Airway epithelial cell (primary cell): ENCODE results near the gene TAS2R7. TPM values are rescaled to one million over a fixed set of nuclear protein-coding genes. Genes with fewer than 3 reads are reported as not detected.

Source experiments
- total RNA-seq: library from RNA; depleted of rRNA; stranded (reverse); fragments of >200 nt; gene quantifications from 2 replicates; pipeline ENCODE4 v1.2.3, GENCODE V29; 2015

The TAS2R7 gene, protein sequence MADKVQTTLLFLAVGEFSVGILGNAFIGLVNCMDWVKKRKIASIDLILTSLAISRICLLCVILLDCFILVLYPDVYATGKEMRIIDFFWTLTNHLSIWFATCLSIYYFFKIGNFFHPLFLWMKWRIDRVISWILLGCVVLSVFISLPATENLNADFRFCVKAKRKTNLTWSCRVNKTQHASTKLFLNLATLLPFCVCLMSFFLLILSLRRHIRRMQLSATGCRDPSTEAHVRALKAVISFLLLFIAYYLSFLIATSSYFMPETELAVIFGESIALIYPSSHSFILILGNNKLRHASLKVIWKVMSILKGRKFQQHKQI
- total RNA-seq, result not detected in 2 replicates

GRCh38 chr12:10802587-10802986, at the start of gene TAS2R7:
Gene TAS2R7 (minus strand): TSS chr12:10802627. CDS start chr12:10802570, 57 bp downstream.

GRCh38 chr12:10849425-10849878, 47.0 kb upstream of the TAS2R7 start, which contains the start of gene PRR4:
Gene PRR4 (minus strand): TSS chr12:10849475. CDS start chr12:10849437, 38 bp downstream.

GRCh38 chr12:10826258-10826657, 23.8 kb upstream of the TAS2R7 start, which contains the start of gene TAS2R10:
Gene TAS2R10 (minus strand): TSS chr12:10826358. CDS start chr12:10826269, 89 bp downstream.

DNA sequence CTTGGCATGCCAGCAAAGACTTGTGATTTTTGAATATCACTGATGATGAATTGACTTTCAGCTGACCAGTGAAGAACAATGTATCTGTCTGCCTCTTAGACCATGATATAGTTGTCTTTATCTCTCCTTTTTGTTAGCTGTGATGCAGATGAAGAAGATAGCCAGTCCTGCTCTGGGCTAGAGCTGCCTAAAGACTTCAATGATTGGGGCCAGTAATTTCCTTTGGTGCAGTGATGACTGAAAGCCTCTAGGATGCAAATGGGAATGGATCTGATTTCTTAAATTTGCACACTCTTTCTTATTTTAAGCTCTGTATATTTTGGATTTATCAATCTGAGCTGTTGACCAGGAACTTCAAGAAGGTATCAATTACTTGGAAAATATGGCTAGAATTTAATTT, 7.6 kb upstream of the TAS2R7 start, which contains the start of gene TAS2R9:
Gene TAS2R9, minus strand, starts transcription at position 101 of the 400 bp plus-strand sequence. Its CDS starts 93 bp downstream, at position 8.

GRCh38 chr12:10807186-10807585, 4.8 kb upstream of the TAS2R7 start, which contains the start of gene TAS2R8:
Gene TAS2R8 (minus strand): TSS chr12:10807286. CDS start chr12:10806980, 306 bp downstream.

Other genes with a start within 250 kb of the TAS2R7 start
- gene MAGOHB, start 189.0 kb downstream of the TAS2R7 start, total RNA-seq, result 17.8 and 22.8 TPM in 2 replicates
- gene STYK1, start 128.6 kb downstream of the TAS2R7 start, total RNA-seq, result 1.2 and 4.1 TPM in 2 replicates
- 371 and 373 TPM in 2 replicates for gene YBX3, start 79.3 kb downstream of the TAS2R7 start, total RNA-seq
- gene TAS2R8, start 4.7 kb upstream of the TAS2R7 start, total RNA-seq, result not detected in 2 replicates
- not detected in 2 replicates for gene TAS2R9, start 7.5 kb upstream of the TAS2R7 start, total RNA-seq
- gene TAS2R10, start 23.7 kb upstream of the TAS2R7 start, total RNA-seq, result 0.14 TPM in 1 of 2 replicates, not detected in the other
- gene PRR4, start 46.8 kb upstream of the TAS2R7 start, total RNA-seq, result 1.6 TPM in 1 of 2 replicates, not detected in the other
- 1.5 and 2.4 TPM in 2 replicates for gene PRH1, start 81.6 kb upstream of the TAS2R7 start, total RNA-seq
- gene TAS2R13, start 106.9 kb upstream of the TAS2R7 start, total RNA-seq, result 0.14 TPM in 1 of 2 replicates, not detected in the other
- gene PRH2, start 126.6 kb upstream of the TAS2R7 start, total RNA-seq, result not detected in 2 replicates
- gene TAS2R14, start 136.6 kb upstream of the TAS2R7 start, total RNA-seq, result 0.28 TPM in 1 of 2 replicates, not detected in the other
- gene TAS2R50, start 184.3 kb upstream of the TAS2R7 start, total RNA-seq, result 0.23 and 0.56 TPM in 2 replicates
- gene TAS2R20, start 195.7 kb upstream of the TAS2R7 start, total RNA-seq, result 0.21 TPM in 1 of 2 replicates, not detected in the other
- gene TAS2R19, start 220.0 kb upstream of the TAS2R7 start, total RNA-seq, result 0.65 TPM in 1 of 2 replicates, not detected in the other
- gene TAS2R31, start 228.8 kb upstream of the TAS2R7 start, total RNA-seq, result 0.99 TPM in 1 of 2 replicates, not detected in the other